HG03571 (cell line): ENCODE data around the gene KNDC1.
"Not testable (repeated sequence)": the region's sequence is repeated elsewhere in the genome, so short reads cannot be mapped to it uniquely, and the experiment has no call there.

Experiments used
- ATAC-seq: cut with Tn5 transposase; IDR thresholded peaks from one replicate; pipeline ENCODE4 v1.9.1; 2021; ENCODE audit not compliant: unreplicated experiment

Gene KNDC1

GRCh38 chr10:133215586-133215985, 55.6 kb downstream of the KNDC1 start:
- no peak for ATAC-seq

GRCh38 chr10:133216776-133217175, 56.8 kb downstream of the KNDC1 start:
- no peak for ATAC-seq

- ATAC-seq, result no peak
Observed at GRCh38 chr10:133217800-133218589, 58.0 kb downstream of the KNDC1 start.

GRCh38 chr10:133218891-133219290, 58.9 kb downstream of the KNDC1 start:
- ATAC-seq, result no peak

- no peak for ATAC-seq
Observed at GRCh38 chr10:133219782-133220181, 59.8 kb downstream of the KNDC1 start.

- no peak for ATAC-seq
Observed at GRCh38 chr10:133221331-133221730, 61.3 kb downstream of the KNDC1 start.

- not testable (repeated sequence) for ATAC-seq
Observed at GRCh38 chr10:133221756-133222155, 61.7 kb downstream of the KNDC1 start.

- ATAC-seq, result no peak
Observed at GRCh38 chr10:133224076-133224475, 64.1 kb downstream of the KNDC1 start.

GRCh38 chr10:133224756-133225372, 64.8 kb downstream of the KNDC1 start:
- no peak for ATAC-seq

GRCh38 chr10:133225707-133226191, 65.7 kb downstream of the KNDC1 start:
- ATAC-seq, result no peak

- ATAC-seq, result no peak
Observed at GRCh38 chr10:133226251-133226808, 66.3 kb downstream of the KNDC1 start.

- ATAC-seq, result no peak
Observed at GRCh38 chr10:133227256-133227655, 67.2 kb downstream of the KNDC1 start.

- no peak for ATAC-seq
Observed at GRCh38 chr10:133229265-133230043, 69.4 kb downstream of the KNDC1 start.

- no peak for ATAC-seq
Observed at GRCh38 chr10:133230044-133230361, 70.0 kb downstream of the KNDC1 start, which contains the start of gene UTF1. UTF1 (plus strand) TSS chr10:133230217; CDS start chr10:133230289, 72 bp downstream.

GRCh38 chr10:133230387-133231195, 70.6 kb downstream of the KNDC1 start:
- ATAC-seq, result no peak

- ATAC-seq, result no peak
Observed at GRCh38 chr10:133231244-133231945, 71.4 kb downstream of the KNDC1 start.

GRCh38 chr10:133231946-133232574, 72.0 kb downstream of the KNDC1 start:
- no peak for ATAC-seq

- ATAC-seq, result not testable (repeated sequence)
Observed at GRCh38 chr10:133234796-133235195, 74.8 kb downstream of the KNDC1 start.

GRCh38 chr10:133235265-133235855, 75.3 kb downstream of the KNDC1 start:
- ATAC-seq, result no peak
